Activated T-cell treated with anti-CD3 and anti-CD28 coated beads for 1 hour (primary cell): Measurements from ENCODE around the gene TPSAB1.
"Not testable (repeated sequence)": the region's sequence is repeated elsewhere in the genome, so short reads cannot be mapped to it uniquely, and the experiment has no call there.

Experiments used
- DNase-seq: peaks from one replicate; pipeline ENCODE4 v3.0.0-alpha.2; 2020; ENCODE audit warnings: low read depth

The TPSAB1 gene

DNA sequence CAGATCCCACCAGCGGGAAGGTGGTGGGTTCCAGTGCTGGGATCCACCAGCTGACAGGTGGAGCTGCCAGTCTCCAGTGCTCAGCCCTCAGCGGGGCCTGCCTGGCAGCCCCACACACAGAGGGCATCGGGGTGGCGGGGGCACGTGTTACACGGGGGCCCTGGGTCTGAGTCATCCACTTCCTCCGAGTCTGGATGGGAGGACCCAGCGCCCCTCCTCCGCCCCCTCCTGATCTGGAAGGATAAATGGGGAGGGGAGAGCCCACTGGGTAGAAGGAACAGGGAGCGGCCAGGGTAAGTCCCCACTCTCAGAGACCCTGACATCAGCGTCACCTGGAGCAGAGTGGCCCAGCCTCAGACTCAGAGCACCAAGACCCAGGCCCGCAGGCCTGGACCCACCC lies at the start of gene TPSAB1:
TPSAB1 (plus strand) TSS at position 270 of the 400 bp plus-strand sequence. CDS start 234 bp downstream, outside the sequence.
- not testable (repeated sequence) for DNase-seq

DNA sequence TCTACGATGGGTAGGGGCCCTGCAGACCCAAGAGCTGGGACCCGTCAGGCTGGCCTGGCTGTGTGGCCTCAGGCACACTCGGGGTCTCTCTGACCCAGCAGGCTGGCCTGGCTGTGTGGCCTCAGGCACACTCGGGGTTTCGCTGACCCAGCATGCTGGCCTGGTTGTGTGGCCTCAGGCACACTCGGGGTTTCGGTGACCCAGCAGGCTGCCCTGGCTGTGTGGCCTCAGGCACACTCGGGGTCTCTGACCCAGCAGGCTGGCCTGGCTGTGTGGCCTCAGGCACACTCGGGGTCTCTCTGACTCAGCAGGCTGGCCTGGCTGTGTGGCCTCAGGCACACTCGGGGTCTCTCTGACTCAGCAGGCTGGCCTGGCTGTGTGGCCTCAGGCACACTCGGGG lies 49.7 kb upstream of the TPSAB1 start:
- not testable (repeated sequence) for DNase-seq

DNA sequence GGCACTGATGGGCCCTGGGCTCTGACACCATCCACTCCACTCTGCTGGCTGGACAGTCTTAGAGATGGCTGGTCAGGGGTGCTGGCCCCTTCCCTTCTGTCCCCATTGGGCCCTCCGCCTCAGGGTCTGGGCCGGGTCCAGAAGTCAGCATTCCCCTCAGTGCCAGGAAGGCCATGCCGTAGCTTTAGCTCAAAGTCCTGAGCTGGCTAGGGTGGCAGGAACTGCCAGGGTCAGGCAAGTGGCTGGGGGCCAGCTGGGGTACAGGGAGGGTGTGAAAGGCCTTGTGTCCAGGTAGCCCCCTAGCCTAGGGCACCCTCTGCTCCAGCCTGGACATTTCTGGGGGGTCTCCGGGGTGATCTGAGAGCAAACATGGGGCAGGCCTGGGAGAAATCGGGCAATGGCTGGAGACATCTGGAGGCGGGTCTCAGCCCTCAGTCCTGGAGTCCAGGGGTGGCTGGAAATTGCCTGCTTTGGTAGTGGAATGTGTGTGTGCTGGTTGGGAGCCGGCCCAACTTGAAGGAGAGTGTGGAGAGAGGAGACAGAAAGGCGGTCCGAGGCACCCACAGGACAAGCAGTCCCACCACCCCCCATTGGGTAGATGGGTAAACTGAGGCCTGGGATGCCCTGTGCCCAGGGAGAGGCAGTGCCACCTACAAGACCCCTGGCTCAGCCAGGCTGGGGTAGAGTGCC lies 48.0 kb upstream of the TPSAB1 start:
- DNase-seq = no peak

DNA sequence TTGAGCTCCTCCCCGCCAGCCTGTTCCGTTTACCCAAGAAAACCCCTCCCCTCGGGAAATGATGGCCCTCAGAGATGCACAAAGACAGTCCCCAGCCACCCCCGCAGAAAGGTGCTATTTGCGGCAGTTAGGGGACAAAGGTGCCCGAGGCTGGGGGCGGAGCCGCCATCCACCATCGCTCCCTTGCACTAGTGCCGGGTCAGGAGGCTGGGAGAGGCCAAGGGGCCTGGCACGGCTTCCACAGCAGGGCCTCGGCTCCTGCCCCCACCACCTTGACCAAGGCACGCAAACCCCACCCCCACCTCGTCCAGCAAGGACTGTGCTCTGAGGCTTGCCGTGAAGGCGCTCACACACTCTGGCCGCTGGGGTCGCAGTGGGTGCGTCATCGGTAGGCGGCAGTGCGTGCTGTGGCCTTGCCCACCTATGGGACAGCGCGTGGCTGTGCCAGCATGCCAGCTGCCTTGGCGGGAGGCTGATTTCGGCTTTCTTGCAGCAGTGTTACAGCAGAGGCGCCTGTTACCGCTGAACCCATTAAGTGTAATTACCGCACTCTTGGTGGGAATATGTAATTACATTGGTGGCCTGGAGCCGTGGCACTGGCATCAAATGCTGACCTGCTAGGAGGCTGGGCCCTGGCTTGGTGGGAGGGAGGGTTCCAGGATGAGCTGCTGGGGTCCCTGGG lies 47.2 kb upstream of the TPSAB1 start:
- no peak for DNase-seq

DNA sequence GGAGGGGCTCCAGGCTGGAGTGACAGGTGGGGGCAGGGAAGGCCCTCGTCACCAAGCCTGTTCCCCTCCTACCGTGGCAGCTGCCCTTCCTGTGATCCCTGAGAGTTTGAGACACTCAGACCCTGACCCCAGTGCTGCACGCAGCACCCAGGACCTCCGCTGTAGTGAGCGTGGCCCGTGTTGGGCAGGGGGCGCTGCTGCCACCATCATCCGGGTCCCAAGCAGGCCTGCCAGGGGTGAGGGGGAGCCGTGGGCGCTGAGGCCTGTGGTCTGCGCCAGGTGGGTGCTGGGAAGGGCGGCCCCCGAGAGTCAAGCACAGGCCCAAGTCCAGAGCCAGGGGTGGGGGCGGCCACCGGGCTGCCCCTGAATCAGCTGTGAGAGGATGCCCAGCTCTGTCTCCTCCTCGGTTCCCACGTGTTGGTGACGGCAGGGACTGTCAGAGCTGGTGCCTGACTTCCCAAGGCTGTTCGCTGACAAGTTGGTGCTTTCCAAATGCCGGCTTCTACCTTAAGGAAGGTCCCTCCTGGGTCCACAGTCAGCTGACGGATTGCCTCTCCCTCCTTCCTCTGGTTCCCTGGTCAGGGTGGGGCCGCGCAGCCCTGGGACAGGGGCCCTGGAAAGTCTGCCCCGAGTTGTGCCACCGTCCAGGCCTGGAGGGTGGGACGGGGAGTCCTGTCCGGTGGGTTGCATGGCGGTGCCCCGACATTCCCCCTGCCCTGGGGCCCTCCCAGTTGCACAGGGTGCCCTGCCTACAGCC lies 46.5 kb upstream of the TPSAB1 start:
- no peak for DNase-seq

DNA sequence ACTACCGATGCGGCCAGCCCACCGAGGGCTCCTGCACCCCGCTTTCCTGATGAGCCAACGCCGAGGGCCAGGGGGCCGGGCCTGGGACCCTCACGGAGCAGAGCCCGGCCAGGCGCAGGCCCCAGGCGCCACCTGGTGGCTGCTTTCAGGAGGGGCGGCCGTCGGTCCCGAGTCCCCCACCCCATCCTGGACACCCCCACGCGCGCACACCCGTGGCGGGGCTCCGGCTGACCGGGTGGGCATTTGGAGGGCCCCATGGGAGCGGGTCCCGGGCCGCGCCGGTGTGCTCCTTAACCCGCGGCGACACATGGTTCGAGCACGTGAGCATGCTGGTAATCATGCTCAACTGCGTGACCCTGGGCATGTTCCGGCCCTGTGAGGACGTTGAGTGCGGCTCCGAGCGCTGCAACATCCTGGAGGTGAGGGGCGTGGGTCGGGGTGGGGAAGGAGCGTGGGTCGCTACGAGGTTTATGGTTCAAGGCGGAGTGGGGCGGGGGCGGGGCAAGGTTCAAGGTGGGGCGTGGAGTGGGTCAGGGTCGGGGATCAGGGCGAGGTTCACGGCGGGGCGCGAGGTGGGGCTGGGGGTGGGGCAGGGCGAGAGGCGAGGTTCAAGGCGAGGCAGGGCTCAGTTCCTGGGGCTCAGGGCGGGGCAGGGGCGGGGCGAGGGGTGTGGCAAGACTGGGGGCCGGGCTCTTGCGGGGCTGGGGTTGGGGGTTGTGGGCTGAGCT lies 45.7 kb upstream of the TPSAB1 start:
- DNase-seq = no peak

DNA sequence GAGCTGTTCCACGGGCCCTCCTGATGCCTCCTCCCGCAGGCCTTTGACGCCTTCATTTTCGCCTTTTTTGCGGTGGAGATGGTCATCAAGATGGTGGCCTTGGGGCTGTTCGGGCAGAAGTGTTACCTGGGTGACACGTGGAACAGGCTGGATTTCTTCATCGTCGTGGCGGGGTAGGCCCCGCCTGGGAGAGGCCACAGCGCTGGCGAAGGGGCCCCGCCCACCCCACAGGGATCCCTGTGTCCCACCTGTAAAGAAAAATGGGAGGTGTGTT lies 45.2 kb upstream of the TPSAB1 start:
- DNase-seq = no peak

DNA sequence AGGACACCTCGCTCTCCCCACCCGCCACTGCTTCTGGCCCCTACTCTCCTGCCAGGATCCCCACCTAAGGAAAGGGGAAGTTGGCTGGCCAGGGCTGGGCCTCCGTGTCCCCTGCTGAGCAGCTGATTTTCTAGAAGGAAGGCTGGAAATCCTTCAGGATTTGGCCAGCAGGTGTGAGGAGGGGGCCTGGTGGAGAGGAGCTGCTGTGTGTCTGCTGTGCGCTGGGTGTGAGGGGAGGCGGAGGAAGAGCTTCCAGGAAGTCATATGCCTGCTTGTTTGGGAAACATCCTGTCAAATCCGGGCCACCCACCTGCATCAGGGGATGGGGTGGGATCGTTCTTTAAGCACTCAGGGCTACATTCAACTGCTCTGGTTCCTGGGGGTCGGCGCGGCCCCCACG lies 44.0 kb upstream of the TPSAB1 start:
- no peak for DNase-seq

DNA sequence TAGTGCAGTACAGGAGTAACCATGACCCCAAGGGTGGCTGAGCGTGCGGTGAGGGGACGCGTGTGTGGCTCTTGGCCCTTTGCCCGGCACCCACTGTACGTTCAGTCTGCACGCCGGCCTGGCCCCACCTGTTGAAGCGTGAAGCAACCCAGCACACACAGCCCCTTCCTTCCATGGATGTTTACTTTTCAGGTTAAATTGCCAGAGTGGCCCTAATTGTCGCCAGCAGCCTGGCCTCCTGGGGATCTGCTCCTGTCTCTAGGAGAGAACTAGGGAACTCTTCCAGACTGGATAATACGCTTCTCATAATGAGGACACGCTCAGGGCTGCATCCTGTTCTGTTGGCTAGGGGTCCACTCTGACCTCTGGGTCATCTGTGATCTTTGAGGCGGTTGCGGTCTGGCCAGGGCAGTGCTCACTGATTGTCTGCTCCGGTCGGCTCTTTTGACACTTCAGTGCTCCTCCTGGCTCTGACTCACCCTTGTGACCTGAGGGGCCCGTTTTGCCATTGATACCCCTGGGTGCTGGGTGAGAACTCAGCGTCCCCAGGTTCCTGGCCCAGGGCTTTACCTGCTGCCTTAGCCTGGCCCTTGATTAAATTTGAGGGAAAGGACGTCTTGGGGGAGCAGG lies 43.2 kb upstream of the TPSAB1 start:
- no peak for DNase-seq

DNA sequence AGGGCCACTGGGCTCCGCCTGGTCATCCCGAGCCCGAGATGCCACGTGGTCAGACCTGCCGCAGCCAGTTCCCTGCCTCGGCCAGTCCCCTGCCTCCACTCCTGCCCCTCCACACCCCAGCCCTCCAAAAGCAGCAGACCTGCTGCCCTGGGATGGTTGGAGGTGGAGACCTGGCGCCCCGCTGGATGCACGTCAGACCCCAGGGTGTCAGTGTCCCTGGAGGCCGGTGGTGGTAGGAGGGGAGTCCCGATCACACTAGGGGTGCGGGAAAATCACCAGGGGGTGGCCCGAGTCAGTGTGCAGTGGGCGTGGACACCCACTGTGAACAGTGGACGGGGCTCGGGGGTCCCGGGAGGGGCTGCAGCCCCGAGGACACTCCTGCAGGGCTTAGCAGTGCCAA lies 42.3 kb upstream of the TPSAB1 start:
- DNase-seq = no peak

DNA sequence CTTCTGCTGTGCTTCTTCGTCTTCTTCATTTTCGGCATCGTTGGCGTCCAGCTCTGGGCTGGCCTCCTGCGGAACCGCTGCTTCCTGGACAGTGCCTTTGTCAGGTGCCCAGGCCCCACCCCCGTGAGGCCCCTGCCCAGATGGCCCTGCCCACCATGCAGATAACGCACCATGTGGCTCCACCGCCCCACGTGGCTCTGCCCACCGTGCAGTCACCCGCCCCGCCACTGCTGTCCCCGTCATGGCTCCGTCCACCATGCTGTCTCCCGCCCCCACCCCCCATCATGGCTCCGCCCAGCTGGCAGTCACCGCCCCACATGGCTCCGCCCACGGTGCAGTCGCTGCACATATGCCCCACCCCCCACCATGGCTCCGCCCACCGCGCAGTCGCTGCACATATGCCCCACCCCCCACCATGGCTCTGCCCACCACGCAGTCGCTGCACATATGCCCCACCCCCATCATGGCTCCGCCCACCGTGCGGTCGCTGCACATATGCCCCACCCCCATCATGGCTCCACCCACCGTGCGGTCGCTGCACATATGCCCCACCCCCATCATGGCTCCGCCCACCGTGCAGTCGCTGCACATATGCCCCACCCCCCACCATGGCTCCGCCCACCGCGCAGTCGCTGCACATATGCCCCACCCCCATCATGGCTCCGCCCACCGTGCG lies 41.7 kb upstream of the TPSAB1 start:
- DNase-seq = not testable (repeated sequence)

DNA sequence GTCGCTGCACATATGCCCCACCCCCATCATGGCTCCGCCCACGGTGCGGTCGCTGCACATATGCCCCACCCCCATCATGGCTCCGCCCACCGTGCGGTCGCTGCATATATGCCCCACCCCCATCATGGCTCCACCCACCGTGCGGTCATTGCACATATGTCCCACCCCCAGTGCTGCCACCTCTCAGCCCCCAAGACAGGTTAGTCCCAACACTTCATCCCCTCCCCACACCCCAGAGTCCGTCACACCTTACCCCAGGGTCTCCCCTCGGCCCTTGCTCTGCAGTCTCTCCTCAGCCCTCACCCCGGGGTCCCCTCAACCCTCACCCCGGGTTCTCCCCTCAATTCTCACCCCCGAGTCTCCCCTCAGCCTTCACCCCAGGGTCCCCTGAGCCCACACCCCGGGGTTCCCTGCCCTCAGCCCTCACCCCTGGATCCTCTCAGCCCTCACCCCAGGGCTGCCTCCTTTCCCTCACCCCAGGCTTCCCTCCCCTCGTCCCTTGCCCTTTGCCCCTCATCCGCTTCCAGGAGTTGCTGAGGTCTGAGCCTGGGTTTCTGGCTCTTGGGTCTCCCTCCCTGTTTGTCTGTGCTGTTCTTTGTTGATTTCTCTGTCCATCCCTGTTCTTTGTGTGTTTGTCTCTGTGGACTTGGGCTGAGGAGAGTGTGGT lies 41.0 kb upstream of the TPSAB1 start:
- no peak for DNase-seq

DNA sequence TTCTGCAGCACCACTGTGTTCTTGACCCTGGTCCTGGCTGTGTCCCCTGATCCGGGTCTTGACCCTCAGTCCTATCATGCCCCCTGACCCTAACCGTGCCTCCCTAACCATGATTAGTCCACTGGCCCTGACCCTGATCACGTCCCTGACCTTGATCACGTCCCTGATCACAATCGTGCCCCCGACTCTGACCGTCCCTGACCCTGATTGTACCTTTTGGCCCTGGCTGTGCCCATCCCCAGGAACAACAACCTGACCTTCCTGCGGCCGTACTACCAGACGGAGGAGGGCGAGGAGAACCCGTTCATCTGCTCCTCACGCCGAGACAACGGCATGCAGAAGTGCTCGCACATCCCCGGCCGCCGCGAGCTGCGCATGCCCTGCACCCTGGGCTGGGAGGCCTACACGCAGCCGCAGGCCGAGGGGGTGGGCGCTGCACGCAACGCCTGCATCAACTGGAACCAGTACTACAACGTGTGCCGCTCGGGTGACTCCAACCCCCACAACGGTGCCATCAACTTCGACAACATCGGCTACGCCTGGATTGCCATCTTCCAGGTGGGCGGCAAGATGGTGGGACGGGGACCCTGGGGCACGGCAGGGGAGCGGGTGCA lies 40.4 kb upstream of the TPSAB1 start:
- no peak for DNase-seq

DNA sequence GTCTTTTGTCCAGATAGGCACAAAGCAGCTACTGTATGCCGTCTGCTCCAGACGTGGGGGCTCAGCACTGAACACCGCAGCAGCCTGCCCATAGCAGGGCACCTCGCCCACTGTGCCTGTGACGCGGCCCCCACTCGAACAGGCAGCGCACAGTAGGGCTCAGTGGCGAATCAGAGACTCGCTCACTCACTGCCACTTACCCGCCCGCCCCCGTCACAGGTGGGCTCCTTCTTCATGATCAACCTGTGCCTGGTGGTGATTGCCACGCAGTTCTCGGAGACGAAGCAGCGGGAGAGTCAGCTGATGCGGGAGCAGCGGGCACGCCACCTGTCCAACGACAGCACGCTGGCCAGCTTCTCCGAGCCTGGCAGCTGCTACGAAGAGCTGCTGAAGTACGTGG lies 39.1 kb upstream of the TPSAB1 start:
- no peak for DNase-seq

DNA sequence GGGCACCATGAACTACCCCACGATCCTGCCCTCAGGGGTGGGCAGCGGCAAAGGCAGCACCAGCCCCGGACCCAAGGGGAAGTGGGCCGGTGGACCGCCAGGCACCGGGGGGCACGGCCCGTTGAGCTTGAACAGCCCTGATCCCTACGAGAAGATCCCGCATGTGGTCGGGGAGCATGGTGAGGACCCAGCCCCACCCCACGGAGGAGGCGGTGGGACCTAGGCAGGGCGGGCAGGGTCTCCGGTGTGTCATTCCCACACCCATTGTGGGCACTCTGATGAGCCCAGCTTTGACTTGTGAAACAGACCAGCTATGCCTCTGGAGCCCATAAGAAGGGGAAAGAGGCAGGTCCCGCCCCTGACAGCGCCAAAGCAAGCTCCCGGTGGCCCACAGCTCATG lies 38.2 kb upstream of the TPSAB1 start:
- no peak for DNase-seq

DNA sequence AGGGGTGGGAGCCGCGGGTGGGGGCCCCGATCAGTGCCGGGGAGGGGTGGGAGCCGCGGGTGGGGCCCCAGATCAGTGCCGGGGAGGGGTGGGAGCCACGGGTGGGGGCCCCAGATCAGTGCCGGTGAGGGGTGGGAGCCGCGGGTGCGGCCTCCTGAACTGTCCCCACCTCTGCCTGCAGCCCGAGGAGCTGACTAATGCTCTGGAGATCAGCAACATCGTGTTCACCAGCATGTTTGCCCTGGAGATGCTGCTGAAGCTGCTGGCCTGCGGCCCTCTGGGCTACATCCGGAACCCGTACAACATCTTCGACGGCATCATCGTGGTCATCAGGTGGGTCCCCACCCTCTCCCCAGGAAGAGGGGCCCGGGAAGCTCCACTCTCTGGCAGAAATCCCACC lies 35.6 kb upstream of the TPSAB1 start:
- no peak for DNase-seq

DNA sequence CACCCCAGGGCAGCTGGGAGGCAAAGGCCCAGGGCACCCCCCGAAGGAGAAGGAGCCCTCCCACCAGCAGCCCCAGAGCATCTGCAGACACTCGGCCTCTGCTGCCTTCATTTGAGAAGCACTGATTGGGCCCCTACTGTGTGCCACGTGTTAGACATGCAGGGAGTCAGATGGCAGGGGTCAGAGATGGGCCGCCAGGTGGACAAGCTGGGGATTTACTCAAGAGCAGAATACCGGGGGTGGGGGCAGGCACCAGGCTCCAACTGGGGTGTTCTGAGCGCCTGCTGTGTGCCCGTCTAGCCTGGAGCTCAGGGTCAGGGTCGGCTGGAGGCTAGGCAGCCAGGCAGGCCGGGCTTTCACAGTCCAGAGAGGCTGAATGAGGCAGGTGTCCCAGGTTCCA lies 34.2 kb upstream of the TPSAB1 start:
- no peak for DNase-seq

DNA sequence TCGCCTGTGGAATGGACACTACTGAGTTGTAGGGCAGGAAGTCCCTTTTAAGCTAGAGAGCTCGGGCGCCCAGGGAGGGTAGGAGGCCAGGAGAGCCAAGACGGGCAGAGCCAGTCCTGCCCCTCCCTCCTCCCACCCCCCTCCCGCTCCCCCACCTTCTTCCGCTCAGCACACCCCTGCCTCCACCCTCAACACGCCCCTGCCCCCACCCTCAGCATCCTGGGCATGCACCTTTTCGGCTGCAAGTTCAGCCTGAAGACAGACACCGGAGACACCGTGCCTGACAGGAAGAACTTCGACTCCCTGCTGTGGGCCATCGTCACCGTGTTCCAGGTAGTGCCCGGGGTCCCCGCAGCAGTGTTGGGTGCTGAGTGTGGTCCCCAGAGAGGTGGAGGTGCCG lies 33.7 kb upstream of the TPSAB1 start:
- DNase-seq = no peak

DNA sequence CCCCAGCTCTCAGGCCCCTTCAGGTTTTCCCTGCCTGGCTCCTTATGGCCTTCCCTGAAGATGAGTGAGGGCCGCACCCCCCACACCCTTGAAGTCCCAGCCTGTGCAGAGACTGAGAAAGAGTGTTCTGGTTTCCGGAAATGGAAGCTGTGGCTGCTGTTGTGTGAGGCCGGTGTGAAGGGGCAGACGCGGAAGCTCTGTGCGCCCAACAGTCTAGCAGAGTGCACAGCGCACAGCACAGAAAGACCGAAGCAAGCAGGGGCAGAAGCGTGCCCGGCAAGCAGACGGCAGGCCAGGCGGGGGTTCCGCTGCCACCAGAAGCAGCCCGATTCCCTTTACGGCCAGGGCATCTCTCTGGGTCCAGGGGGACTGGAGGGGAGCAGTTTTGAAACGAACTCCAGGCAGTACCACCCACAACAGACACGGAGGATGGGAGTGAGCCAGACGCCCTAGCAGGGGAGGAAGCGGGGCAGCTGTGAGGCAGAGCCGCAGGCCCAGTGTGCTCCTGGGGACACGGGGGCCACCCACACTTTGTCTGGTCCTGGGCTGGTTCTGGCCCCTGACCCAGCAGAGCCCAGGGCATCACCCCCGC lies 32.2 kb upstream of the TPSAB1 start:
- no peak for DNase-seq

DNA sequence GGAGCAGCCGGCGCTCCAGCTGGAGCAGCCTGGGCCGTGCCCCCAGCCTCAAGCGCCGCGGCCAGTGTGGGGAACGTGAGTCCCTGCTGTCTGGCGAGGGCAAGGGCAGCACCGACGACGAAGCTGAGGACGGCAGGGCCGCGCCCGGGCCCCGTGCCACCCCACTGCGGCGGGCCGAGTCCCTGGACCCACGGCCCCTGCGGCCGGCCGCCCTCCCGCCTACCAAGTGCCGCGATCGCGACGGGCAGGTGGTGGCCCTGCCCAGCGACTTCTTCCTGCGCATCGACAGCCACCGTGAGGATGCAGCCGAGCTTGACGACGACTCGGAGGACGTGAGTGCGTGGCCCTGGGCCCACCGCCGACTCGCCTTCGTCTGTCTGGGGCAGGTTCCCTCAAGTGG lies 31.4 kb upstream of the TPSAB1 start:
- DNase-seq = no peak
